SK-N-MC (cell line): ENCODE results near the gene TOX2.

ENCODE experiments used
- EZH2 ChIP-seq: fragments of 200-600 bp; sonication (generic); IDR thresholded peaks from one replicate; pipeline ENCODE4 v1.6.1; 2017; ENCODE audit warnings: antibody characterized with exemption
- POLR2AphosphoS5 ChIP-seq: IDR thresholded peaks from 2 replicates; pipeline ENCODE4 v1.6.1; 2012; ENCODE audit warnings: mild to moderate bottlenecking, low read depth, low read length, borderline replicate concordance

DNA sequence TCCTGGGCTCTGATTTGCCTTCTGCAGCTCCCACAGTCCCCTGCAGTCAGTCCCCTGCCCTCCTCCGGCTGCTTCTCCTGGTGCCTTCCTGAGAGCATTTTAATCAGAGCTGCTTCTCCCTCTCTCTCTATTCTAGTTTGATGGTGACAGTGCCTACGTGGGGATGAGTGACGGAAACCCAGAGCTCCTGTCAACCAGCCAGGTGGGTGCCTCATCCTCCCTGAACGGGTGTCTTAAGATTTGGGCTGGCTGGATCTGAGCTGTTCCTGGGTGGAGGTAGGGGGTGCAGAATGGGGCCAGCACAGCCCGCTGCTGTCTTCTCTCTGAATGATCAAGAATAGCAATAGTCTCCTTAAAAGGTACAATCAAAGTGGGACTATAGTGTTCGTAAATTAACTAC lies 58.6 kb downstream of the TOX2 start:
- TF ChIP-seq POLR2AphosphoS5 (no peak), EZH2 (no peak)
